ENCODE measurements around the gene TRRAP. TPM values are rescaled to one million over a fixed set of nuclear protein-coding genes. Genes with fewer than 3 reads are reported as not detected.

Gene TRRAP
- total RNA-seq: 10 to 100 TPM; 24.6 to 39.0 (median 38.9) TPM

DNA sequence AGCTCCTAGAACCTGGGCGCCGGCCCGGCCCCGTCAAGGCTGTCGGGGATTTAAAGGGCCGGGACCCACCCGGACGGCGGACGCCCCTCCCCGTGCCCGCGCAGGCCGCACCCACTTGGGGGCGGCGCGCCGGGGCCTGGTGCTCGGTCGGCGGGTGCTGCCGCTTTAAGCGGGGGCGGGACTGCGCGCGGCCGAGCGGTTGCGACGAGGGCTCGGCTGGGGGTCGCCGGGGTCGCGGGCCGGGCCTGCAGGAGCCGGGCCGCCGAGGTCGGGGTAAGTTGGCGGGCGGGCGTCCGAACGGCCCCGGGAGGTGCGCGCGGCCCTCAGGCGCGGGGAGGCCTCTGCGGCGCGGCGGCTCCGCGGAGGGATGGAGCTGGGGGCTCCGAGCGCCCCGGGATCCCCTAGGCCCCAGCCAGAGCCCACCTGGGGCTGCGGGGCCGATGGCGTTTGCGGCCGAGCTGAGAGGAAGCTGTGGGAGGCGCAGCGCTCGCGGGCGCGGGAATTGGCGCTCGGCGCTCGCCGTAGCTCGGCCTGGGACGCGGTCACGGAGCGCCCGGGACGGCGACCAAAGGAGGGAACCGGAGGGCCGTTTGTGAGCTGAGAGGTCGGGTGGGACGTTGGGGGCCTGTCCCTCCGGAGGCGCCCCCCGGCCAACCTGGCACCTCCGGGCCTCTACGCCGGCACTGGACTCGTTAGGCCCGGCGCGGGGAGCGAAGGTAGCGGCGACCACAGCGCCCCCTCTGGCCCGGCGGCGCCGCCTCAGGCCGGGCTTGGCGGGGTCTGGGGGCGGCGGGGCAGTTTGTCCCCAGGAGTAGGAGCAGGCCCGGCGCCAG lies at the start of gene TRRAP:
TSS of gene TRRAP (plus strand) at position 168 of the 833 bp plus-strand sequence. CDS start 2,619 bp downstream, outside the sequence.
- peak; percentile 29 to 63 for DNase-seq (ENCODE audit: low spot score in 2 of 2)
- Histone ChIP-seq H3K36me3 (no peaks in the 10 kb centered on the region), H3K27ac (peak within 1 kb of the TSS; percentile 94 to 95), H3K9me3 (no peaks in the 10 kb centered on the region), H3K4me1 (no peaks in the 10 kb centered on the region), H3K4me3 (peak within 1 kb of the TSS; percentile 74 to 98 (median 82)), H3K27me3 (no peaks in the 10 kb centered on the region)
- intact Hi-C loops (cut with DNase I; ENCODE audit: low total_unique reads): no loop called here
- TF ChIP-seq POLR2AphosphoS5 (IDR thresholded peaks at IDR 0.05) (peak; percentile 52 to 73 (median 67)), POLR2A (IDR thresholded peaks at IDR 0.05) (peak; percentile 26)
- TF ChIP-seq, protein P1, sequence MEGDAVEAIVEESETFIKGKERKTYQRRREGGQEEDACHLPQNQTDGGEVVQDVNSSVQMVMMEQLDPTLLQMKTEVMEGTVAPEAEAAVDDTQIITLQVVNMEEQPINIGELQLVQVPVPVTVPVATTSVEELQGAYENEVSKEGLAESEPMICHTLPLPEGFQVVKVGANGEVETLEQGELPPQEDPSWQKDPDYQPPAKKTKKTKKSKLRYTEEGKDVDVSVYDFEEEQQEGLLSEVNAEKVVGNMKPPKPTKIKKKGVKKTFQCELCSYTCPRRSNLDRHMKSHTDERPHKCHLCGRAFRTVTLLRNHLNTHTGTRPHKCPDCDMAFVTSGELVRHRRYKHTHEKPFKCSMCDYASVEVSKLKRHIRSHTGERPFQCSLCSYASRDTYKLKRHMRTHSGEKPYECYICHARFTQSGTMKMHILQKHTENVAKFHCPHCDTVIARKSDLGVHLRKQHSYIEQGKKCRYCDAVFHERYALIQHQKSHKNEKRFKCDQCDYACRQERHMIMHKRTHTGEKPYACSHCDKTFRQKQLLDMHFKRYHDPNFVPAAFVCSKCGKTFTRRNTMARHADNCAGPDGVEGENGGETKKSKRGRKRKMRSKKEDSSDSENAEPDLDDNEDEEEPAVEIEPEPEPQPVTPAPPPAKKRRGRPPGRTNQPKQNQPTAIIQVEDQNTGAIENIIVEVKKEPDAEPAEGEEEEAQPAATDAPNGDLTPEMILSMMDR (IDR thresholded peaks at IDR 0.05): peak; percentile 55 to 79 (median 78)

DNA sequence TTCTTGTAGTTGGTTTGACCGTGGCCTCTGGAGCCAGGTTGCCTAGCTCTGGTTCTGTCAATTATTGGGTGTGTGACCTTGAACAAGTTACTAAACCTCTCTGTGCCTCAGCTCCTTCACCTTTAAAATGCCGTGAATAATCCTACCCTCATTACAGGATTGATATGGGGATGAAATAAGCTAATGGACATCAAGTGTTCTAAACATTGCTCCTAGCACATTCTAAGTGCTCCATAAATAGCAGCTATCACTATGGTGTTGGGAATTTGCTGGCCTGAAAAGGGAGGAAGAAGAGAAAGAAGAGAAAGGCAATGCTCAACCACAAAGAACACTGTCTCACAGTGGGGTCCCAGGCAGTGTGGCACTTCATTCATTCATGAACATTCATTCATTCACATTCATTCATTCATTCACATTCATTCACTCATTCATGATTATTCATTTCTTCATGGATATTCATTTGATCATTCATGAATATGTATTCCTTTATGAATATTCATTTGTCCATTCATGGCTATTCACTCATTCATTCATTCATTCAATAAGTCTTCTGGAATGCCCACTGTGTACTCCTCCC lies 47.3 kb upstream of the TRRAP start:
- Histone ChIP-seq H3K4me3 (no peak overlapping the region), H3K9me3 (no peaks in the 10 kb centered on the region), H3K27ac (no peak overlapping the region), H3K36me3 (no peaks in the 10 kb centered on the region), H3K4me1 (peaks cover 0 to 7% of the 10 kb centered on the region in 2 donors), H3K27me3 (peaks cover 0 to 6% of the 10 kb centered on the region in 2 donors)
- intact Hi-C loops (cut with DNase I; ENCODE audit: low total_unique reads): no loop called here
- no peak for TF ChIP-seq POLR2AphosphoS5 (IDR thresholded peaks at IDR 0.05)
- TF ChIP-seq, protein P1 (IDR thresholded peaks at IDR 0.05): no peak
- TF ChIP-seq POLR2A (IDR thresholded peaks at IDR 0.05): no peak
- DNase-seq (ENCODE audit: low spot score in 2 of 2): no peak

DNA sequence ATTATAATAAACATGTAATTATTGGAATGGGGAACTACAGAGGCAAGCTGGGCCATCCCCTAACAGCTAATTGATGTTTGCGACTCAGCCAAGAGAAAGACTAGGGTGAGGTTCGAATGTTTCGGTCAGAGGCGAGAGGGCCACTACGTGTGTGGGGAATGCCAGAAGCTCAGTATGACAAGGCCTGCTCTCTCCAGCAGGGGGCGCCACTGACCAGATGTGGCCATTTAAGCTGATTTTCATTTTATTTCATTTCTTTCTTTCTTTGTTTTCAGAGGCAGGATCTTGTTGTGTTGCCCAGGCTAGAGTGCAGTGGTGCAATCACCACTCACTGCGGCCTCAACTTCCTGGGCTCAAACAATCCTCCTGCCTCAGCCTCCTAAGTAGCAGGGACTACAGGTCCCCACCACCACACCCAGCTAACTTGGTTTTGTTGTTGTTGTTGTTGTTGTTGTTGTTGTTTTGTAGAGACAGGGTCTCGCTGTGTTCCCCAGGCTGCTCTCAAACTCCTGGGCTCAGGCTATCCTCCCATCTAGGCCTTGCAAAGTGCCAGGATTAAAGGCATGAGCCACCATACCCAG lies 46.6 kb upstream of the TRRAP start:
- no peak overlapping the region for H3K27ac ChIP-seq
- no peaks in the 10 kb centered on the region for H3K36me3 ChIP-seq
- no peak overlapping the region for H3K4me3 ChIP-seq
- H3K27me3 ChIP-seq: peaks cover 0 to 6% of the 10 kb centered on the region in 2 donors
- no peak for DNase-seq (ENCODE audit: low spot score in 2 of 2)
- intact Hi-C loops (cut with DNase I; ENCODE audit: low total_unique reads): no loop called here
- TF ChIP-seq, protein P1 (IDR thresholded peaks at IDR 0.05): no peak
- TF ChIP-seq POLR2A (IDR thresholded peaks at IDR 0.05) (no peak), POLR2AphosphoS5 (IDR thresholded peaks at IDR 0.05) (no peak)
- H3K4me1 ChIP-seq: peaks cover 0 to 6% of the 10 kb centered on the region in 2 donors
- no peaks in the 10 kb centered on the region for H3K9me3 ChIP-seq

DNA sequence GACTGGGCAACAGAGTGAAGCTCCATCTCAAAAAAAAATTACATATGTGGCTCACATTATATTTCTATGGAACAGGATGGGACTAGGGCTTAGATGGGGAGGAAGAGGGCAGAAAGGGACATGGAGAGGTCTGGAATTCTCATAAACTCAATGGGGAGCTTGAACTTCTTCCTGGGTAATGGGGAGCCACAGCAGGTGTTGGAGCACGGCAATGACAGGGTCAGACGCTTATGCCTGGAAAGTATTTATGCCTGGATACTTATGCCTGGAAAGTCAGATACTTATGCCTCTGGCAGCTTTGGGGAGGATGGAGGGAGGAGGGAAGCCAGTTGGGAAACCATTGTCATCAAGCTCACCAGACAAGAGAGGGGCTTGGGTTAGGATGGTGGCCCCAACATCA lies 45.3 kb upstream of the TRRAP start:
- Histone ChIP-seq H3K27me3 (peaks cover 0 to 6% of the 10 kb centered on the region in 2 donors), H3K4me1 (no peaks in the 10 kb centered on the region), H3K36me3 (no peaks in the 10 kb centered on the region), H3K4me3 (no peak overlapping the region), H3K27ac (no peak overlapping the region), H3K9me3 (no peaks in the 10 kb centered on the region)
- TF ChIP-seq, protein P1 (IDR thresholded peaks at IDR 0.05): no peak
- TF ChIP-seq POLR2AphosphoS5 (IDR thresholded peaks at IDR 0.05): no peak
- no peak for TF ChIP-seq POLR2A (IDR thresholded peaks at IDR 0.05)
- no peak for DNase-seq (ENCODE audit: low spot score in 2 of 2)
- intact Hi-C loops (cut with DNase I; ENCODE audit: low total_unique reads): no loop called here

DNA sequence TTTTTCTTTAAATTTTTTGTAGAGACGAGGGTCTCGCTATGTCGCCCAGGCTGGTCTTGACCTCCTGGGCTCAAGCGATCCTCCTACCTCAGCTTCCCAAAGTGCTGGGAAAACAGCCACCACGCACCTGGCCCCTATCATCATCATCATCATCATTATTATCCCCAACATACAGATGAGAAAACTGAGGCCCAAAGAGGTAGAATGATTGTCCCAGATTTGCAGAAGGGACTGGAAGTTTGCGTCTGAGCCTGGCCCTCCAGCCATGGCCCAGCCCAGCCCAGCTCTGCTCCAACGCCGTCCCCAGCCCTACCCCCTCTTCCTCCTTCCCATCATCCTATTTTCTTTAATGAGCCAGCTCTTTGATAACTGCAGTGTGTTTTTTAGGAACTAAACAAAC lies 43.4 kb upstream of the TRRAP start:
- H3K4me3 ChIP-seq: no peak overlapping the region
- intact Hi-C loops (cut with DNase I; ENCODE audit: low total_unique reads): no loop called here
- H3K27me3 ChIP-seq: peaks cover 0 to 13% of the 10 kb centered on the region in 2 donors
- H3K9me3 ChIP-seq: no peaks in the 10 kb centered on the region
- H3K4me1 ChIP-seq: no peaks in the 10 kb centered on the region
- no peak for DNase-seq (ENCODE audit: low spot score in 2 of 2)
- TF ChIP-seq POLR2AphosphoS5 (IDR thresholded peaks at IDR 0.05): no peak
- TF ChIP-seq, protein P1 (IDR thresholded peaks at IDR 0.05): no peak
- no peak for TF ChIP-seq POLR2A (IDR thresholded peaks at IDR 0.05)
- no peaks in the 10 kb centered on the region for H3K36me3 ChIP-seq
- no peak overlapping the region for H3K27ac ChIP-seq
